IPS-18c (cell line): ENCODE measurements around the gene EPN3.

Source experiments
- H3K4me3 ChIP-seq: 2 replicates; pipeline ENCODE4 v1.7.0; 2013; ENCODE audit warnings: low read depth, mild to moderate bottlenecking, low read length, moderate library complexity; ENCODE audit not compliant: insufficient read depth
- H3K9me3 ChIP-seq: one replicate; pipeline ENCODE4 v1.6.1; 2013; ENCODE audit warnings: mild to moderate bottlenecking, low read length, moderate library complexity; ENCODE audit not compliant: control insufficient read depth, insufficient read depth

The EPN3 gene

DNA sequence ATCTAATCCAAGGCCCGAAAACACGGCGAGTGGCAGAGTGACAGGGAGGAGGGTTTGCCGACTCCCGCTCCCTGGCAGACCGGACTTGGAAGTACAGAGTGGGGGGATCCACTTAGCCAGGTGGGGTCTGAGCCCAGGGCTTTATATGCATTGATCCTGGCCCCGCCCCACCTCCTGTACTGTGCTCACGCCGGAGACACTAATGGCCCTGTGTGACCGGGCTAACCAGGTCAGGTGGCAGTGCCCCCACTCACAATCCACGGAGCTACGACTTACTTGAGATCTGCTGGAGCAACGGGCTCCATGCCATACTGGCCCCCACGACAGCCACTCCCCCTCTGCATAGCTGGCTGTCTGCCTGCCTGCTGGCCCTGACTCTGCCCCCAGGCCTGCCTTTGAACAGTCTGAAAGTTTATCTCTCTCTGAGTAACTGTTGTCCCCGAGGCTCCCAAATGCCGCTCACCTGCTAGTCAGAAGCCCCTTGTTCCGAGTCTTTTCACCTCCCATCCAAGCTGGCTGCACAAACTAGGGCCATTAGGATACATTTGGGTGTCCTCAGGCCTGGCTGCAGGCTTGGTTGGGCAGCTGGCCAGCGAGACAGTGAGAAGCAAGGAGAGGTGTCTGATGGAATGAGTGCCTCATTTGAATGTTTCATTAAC, 56.0 kb downstream of the EPN3 start:
- Histone ChIP-seq H3K9me3 (no peaks in the 10 kb centered on the region), H3K4me3 (no peak overlapping the region)

GRCh38 chr17:50589095-50589705, 56.7 kb downstream of the EPN3 start:
- H3K4me3 ChIP-seq, result no peak overlapping the region

GRCh38 chr17:50590946-50591737, 58.6 kb downstream of the EPN3 start:
- Histone ChIP-seq H3K4me3 (no peak overlapping the region), H3K9me3 (no peaks in the 10 kb centered on the region)

More at GRCh38 chr17:50589095-50589705, 56.7 kb downstream of the EPN3 start:
- no peaks in the 10 kb centered on the region for H3K9me3 ChIP-seq

- Histone ChIP-seq H3K9me3 (no peaks in the 10 kb centered on the region), H3K4me3 (no peak overlapping the region)
Measured at GRCh38 chr17:50593321-50593720, 60.8 kb downstream of the EPN3 start.
